Adipose tissue (tissue), 3 donors: ENCODE data around the gene GGT7. TPM values are rescaled to one million over a fixed set of nuclear protein-coding genes. Genes with fewer than 3 reads are reported as not detected.
"Not testable (repeated sequence)": the region's sequence is repeated elsewhere in the genome, so short reads cannot be mapped to it uniquely, and the experiment has no call there.

Source experiments
- H3K27ac ChIP-seq: one replicate; pipeline ENCODE4 v1.5.1; 2013; ENCODE audit warnings: low read depth, low read length
- WGBS, 3 donors: extraction: QIAGEN DNeasy Blood & Tissue Kit; methylation state at CpG; one replicate each; pipeline ENCODE4 v1.1.7; 2013; 5-methylcytosine and 5-hydroxymethylcytosine counted together
- polyA plus RNA-seq, 3 donors: library from polyadenylated mRNA; stranded (reverse); fragments of 200-250 nt; gene quantifications; one replicate each; pipeline ENCODE4 v1.2.3, GENCODE V29; 2013
- donor health status: healthy with polysubstance abuse.
- donor health status: Bipolar disorder and iron deficiency.
- donor health status: healthy.

Gene GGT7, protein sequence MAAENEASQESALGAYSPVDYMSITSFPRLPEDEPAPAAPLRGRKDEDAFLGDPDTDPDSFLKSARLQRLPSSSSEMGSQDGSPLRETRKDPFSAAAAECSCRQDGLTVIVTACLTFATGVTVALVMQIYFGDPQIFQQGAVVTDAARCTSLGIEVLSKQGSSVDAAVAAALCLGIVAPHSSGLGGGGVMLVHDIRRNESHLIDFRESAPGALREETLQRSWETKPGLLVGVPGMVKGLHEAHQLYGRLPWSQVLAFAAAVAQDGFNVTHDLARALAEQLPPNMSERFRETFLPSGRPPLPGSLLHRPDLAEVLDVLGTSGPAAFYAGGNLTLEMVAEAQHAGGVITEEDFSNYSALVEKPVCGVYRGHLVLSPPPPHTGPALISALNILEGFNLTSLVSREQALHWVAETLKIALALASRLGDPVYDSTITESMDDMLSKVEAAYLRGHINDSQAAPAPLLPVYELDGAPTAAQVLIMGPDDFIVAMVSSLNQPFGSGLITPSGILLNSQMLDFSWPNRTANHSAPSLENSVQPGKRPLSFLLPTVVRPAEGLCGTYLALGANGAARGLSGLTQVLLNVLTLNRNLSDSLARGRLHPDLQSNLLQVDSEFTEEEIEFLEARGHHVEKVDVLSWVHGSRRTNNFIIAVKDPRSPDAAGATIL
- 10 to 100 TPM in 2 of 3 donors, 1 to 10 TPM in 1; 8.1 to 12.8 (median 11.7) TPM for polyA plus RNA-seq

DNA sequence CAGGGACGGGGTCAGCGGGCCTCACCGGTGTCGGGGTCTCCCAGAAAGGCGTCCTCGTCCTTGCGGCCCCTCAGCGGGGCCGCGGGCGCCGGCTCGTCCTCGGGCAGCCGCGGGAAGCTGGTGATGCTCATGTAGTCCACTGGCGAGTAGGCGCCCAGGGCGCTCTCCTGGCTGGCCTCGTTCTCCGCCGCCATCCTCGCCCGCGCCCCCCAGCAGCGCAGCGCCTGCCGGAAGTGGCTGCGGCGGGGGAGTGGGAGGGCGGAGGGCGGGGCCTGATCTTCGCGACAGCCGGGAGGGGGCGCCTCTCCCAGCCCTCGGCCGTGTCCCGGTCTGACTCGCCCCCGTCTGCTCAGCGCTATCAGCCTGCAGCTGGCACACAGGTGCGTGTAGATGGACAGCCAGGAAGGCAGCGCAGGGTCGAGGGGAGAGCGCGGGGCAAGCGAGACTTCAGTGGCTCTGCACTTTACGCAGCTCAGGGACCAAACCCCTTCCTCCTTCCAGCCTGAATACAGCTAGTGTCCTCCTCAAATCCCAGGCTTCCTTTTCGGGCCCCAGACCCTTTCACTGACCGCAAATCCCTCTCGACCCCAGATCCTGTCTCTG is at the start of gene GGT7:
GGT7 (minus strand) TSS at position 235 of the 603 bp plus-strand sequence; CDS start at position 194, 41 bp downstream.
- H3K27ac ChIP-seq = no peak within 1 kb of the TSS
- 1% methylated on average over 33 to 52 of the region's 52 CpGs for WGBS, 3 donors

DNA sequence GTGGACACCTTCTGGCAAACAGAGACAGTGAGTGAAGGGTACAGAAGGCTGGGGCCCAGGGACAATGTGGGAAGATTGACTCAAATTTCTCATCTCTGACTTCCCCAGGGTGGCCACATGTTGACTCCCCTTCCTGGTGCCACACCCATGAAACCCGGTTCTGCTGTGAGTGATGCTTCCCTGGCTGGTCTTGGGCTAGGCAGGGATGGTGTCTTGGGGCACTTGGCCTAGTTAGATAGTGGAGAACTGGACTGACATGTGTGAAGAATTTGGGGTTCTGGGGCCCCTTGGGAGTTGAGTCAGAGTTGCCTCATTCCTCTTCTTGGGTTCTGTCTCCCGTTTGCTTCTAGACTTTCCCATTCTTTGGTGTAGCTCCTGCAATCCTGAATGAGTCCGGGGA is 48.8 kb upstream of the GGT7 start:
- WGBS, 3 donors = 65 to 84% (median 71%) methylated on average over 3 of the region's 3 CpGs
- no peak overlapping the region for H3K27ac ChIP-seq

DNA sequence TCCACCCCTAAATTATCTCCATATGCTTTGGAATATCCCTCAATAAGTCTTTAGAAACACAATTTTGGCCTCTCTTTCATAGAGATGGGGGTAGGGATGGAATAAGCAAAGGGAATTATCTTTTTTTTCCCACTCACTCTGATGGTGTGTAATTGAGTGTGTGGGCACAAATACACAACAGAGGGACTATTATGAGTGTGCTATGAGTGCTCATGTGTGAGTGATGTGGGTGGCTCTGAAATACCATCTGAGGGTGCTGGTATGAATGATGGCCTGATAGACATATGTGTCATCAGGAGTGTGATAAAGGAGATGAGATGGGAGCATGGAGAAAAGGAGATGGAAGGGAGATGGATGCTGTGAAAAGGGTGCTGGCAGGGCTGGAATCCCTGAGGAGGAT is 47.4 kb upstream of the GGT7 start:
- H3K27ac ChIP-seq = no peak overlapping the region

DNA sequence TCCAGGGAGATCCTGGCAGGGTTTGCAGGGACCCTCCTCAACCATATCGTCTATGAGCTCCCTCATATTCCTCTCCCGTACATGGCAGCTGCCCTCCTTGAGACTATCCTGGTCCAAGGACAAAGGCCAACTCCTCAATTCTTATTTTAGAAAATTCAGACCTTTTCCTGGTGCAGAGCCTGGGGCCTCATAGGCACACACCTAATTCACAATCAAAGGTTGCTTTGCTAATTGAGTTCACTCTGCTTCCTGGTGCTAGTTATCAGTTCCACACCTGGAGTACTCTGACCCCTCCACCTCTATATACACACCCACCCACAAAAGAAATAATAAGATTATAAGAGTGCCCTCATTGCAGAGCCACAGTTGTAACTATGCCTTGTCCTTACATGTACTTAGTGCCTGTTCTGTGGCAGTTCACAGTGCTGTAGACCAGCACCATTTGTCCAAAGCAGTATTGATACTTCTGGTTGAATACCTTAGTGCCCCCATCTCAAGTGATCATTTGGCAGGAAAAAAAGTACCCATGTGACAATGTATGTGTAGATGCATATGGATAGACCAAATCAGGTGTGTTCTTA is 44.2 kb upstream of the GGT7 start:
- 50 to 84% (median 71%) methylated on average over 2 of the region's 2 CpGs for WGBS, 3 donors
- no peak overlapping the region for H3K27ac ChIP-seq

DNA sequence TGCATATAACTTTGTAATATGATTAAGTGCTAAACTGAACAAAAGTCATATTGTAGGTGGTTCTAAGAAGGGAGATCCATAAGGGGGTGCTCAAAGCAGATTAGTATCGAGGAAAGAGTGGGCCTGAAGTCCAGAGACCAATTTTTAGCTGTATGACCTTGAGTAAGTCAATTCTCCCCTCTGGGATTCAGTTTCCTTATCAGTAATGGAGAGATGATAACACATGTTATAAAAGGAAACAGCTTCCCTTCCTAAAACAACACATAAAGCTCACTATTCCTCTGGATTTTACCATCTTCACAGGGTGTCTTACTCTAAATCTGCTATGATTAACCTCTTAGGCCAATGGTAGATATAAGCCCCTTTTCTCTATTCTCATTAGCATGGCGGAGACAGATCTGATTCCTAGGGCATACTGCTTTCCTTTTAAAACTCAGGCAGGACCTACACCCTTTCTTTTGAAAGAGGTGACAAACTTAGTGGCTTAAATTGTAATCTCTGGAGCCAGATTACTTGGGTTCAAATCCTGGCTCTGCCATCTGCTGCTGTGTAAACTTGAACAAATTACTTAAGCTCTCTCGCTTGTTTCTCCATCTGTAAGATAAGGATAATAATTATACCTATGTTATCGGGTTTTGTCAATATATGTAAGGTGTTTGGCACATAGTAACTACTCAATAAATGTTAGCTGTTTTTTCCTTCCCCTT is 43.2 kb upstream of the GGT7 start:
- no peak overlapping the region for H3K27ac ChIP-seq
- WGBS, 3 donors = 56 to 90% (median 88%) methylated on average over 4 of the region's 4 CpGs

DNA sequence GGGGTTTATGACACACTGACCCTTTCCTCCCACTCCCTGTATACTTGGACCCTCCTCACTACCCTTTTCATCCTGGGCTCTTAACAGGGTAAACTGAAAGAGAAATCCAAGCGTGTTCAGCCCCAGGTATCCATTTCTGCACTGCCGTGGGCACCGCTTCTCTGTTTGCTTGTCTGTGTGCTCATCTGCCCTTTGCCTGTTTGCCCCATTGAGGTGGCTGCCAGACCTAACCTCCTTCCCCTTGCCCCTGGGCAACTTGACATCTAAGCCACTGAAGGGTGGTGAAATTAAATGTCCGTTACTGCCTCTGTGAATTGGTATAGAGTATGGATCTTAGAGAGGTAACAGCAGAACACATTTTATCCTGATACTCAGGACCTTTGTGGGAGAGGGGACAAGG is 42.5 kb upstream of the GGT7 start:
- H3K27ac ChIP-seq = no peak overlapping the region
- 86 to 95% (median 89%) methylated on average over 4 of the region's 4 CpGs for WGBS, 3 donors

DNA sequence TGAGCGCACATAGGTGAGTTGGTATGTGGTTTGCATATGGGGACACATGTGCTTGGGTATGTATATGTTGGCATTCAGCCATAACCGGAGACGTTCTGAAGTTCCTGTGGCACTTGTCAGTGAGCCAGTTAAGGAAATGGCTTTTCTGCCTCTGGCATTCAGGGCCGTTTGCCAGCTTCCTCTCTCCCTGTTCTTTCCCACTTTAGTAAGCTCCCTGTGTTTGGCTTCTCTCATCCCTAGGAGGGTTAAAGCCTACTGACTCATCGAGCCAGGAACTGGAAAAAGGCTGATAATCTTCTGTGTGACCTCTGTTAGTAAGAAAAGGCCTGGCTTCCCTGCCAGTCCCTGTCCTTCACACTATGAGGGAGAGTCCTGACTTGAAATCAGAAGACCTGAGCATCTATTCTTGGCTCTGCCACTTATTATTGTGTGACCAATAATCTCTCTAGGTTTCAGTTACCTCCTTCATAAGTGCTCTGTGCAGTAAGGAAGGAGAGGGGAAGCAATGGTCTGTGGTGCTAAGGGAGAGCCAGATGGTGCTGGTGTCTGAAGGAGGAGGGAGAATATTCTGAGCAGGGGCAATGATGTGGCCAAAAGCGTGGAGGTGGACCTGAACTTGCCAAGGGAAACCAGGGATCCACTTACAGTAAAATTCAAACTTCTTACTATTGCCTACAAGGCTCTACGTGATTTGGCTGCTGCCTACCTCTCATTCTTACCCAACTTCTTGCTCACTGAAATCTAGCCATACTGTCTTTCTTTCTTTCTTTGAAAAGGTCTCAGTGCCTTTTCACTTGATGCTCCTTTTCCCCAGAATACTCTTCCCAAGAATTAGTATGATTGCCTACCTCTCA is 35.2 kb upstream of the GGT7 start:
- WGBS, 3 donors = 25 to 42% (median 27%) methylated on average over 7 of the region's 7 CpGs
- no peak overlapping the region for H3K27ac ChIP-seq

DNA sequence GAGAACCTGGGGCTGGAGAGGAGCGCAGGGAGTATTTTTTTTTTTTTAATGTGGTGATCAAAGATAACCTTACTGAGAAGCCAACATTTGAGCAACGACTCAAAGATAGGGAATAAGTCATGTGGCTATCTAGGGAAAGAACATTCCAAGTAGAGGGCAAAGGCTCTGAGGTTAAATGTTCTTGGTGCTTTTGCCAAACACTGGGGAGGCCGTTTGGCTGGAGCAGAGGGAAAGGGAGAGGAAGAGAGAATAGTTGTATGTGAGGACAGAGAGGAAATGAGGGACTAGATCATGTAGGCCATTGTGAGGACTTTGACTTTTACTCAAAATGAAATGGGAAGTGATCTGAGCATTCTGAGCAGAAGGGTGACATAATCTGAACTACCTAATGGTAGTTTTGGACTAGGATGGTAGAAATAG is 31.6 kb upstream of the GGT7 start:
- 36 to 48% (median 38%) methylated on average over 3 of the region's 3 CpGs for WGBS, 3 donors

DNA sequence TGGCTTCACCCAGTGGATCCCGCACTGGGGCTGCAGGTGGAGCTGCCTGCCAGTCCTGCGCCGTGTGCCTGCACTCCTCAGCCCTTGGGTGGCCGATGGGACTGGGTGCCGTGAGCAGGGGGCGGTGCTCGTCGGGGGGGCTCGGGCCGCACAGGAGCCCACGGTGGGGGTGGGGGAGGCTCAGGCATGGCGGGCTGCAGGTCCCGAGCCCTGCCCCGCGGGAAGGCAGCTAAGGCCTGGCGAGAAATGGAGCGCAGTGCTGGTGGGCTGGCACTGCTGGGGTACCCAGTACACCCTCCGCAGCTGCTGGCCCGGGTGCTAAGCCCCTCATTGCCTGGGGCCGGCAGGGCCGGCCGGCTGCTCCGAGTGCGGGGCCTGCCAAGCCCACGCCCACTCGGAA is 26.1 kb upstream of the GGT7 start:
- whole genome bisulfite sequencing, 3 donors = 91 to 96% (median 94%) methylated on average over 19 to 26 of the region's 26 CpGs
- not testable (repeated sequence) for H3K27ac ChIP-seq

More for the DNA sequence above, 31.6 kb upstream of the GGT7 start:
- H3K27ac ChIP-seq = no peak overlapping the region

DNA sequence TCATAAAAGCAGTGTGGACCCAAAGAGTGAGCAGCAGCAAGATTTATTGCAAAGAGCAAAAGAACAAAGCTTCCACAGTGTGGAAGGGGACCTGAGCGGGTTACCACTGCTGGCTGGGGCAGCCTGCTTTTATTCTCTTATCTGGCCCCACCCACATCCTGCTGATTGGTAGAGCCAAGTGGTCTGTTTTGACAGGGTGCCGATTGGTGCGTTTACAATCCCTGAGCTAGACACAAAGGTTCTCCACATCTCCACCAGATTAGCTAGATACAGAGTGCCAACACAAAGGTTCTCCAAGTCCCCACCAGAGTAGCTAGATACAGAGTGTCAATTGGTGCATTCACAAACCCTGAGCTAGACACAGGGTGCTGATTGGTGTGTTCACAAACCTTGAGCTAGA is 25.5 kb upstream of the GGT7 start:
- not testable (repeated sequence) for H3K27ac ChIP-seq
- WGBS, 3 donors = 83 to 100% (median 98%) methylated on average over 1 to 3 of the region's 3 CpGs

DNA sequence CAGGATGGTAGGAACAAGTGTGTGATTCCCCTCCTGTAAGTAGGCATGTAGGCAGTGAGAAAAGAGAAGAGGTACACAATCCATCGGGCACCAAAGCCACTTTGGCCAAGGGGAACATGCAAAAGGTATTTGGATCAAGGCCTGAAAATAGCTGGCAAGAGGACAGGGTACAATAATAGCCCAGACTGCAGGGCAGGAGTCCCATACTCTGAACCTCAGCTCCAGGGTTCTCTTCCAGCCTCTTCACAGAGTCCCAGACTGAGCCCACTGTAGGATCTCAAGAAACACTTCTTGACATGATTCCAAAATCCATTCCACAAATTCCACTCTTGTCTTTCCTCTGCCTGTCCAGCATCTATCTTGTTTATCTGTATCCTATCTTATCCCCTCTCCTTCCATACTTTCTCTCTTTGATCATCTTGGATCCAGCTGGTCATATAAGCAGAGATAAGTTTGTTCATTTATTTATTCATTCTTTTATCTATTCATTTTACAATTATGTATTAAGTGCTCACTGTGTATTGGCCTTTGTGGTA is 23.5 kb upstream of the GGT7 start:
- H3K27ac ChIP-seq = no peak overlapping the region
- 28 to 60% (median 60%) methylated on average over 1 of the region's 1 CpG for WGBS, 3 donors

DNA sequence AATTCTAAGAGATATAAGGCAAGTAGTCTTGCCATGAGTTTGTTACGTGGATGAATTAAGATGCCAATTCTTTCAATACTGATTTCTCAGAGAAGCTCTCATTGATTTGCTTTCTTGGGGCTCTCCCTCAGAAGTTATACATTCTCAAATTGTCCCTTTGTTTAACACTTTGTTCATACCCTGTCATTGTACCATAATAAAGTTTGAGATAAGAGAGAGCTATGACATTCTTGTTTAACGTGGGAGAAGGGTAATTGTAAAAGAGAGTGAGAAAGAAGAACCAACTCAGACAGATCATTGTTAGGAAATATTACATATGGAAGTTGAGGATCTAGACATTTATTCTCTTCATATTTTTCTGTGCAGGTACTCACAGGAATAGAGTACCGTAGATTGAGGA is 22.8 kb upstream of the GGT7 start:
- H3K27ac ChIP-seq = no peak overlapping the region
- WGBS, 3 donors = 69 to 82% (median 80%) methylated on average over 3 of the region's 3 CpGs

DNA sequence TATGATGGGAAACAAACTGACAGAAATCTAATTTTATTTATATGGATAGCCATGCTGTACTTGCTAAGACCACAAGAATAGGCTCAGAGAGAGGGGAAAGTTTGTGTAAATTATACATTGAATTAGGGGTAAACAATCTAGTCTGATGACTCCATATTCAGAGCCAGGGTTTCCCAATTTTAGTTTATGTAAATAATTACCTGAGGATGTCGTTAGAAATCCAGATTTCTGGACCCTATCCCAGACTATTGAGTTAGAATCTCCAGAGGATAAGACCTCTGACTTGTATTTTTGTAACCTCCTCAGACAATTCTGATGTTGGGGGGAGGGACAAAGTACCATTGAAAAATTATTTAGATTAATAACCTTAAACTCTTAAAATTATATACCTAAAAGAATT is 22.1 kb upstream of the GGT7 start:
- H3K27ac ChIP-seq = no peak overlapping the region
- WGBS, 3 donors = 11 to 50% (median 32%) methylated on average over 1 of the region's 1 CpG

DNA sequence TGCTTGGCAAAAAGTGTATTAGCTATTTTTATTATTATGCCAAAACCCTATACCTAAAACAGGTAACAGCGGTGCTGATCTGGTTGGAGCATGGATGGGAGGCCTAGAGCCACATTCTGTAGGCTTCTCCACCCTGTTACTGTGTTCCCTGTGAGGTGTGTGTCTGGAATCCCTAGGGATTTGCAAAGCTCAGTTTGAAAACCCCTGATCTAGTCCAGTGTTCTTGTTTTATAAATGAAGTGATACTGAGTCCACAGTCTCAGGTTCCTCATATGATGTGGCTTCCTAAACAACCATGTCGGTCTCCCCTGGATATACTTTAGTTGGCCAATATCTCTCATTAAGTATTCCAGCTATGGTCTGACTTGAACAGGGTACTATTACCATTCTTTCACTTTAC is 20.0 kb upstream of the GGT7 start:
- no peak overlapping the region for H3K27ac ChIP-seq
- WGBS, 3 donors = 91 to 92% (median 91%) methylated on average over 2 of the region's 2 CpGs

DNA sequence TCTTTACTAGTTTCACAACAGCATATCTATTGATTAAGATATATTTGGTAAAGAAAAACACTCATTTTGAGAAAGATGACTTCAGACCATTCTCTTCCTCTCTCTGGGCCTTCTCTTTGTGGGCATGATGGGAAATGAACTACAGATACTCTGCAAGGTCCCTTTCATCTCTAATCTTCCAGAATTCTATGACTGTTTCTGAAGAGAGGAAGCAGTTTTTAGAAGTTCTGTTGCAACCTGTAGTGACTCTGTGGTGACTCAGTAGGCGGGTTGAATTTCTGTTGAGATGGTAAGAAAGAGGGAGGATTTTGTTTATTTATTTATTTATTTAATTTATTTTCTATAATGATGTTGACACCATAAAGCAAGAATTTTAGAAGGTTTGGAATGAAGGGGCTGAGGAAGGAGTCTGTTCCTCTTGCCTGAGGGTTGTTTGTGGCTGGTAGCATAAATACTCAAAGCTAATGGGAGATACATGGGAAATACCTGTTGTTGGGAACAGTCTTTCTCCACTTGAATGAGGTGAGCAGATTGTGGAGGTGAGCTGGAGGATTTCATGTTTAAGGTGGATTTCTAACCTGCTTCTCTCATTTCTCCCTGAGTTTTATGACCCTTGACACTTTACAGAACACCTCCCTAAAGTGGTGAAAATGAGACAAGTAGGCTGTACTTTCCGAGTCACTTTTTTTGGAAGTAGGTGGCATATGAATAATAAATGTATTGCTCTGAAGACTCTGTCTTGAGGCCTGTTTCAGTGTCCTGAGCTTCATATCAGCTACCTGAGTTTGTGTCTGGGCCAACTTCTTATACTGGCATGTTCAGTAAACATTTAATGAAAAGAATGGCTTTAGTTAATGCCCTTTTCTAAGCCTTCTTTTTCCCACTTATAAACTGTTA is 18.8 kb upstream of the GGT7 start:
- H3K27ac ChIP-seq = no peak overlapping the region
- WGBS, 3 donors = 58 to 72% (median 64%) methylated on average over 2 of the region's 2 CpGs

DNA sequence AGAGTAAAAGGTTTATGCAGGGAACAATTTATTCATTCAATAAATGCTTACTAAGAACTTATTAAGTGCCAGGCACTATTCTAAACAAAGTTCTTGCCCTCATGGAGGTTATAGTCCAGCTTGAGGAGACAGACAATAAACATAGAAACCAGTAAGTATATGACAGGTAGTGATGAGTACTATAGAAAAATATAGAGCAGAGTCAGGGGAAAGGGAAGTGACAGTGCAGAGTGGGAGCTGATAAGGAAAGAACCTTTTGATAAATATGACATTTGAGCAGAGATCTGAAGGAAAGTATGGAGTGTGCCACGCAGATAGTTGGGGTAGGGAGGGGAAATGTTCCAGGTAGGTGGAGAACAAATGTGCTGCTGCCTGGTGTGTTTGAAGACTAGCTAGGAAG is 15.8 kb upstream of the GGT7 start:
- H3K27ac ChIP-seq = no peak overlapping the region
- 60 to 69% (median 66%) methylated on average over 1 of the region's 1 CpG for WGBS, 3 donors

DNA sequence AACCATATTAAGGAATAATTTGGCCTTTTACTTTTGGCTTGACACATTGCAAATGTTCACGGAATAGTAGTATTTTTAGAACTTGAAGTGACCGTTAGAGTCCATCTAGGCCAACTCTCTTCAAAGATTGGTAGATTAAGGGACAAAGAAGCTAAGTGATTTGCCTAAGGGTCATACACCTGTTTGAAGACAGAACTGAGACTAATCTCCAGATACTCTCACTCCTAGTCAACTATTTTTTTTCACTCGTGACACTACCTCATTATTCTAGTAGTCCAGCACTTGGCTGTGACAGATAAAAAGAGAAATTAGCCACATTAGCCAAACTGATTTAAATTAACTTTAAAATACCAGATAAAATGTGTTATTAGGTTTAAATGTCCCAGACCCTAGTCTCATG is 14.4 kb upstream of the GGT7 start:
- WGBS, 3 donors = 41 to 63% (median 46%) methylated on average over 3 of the region's 3 CpGs
- no peak overlapping the region for H3K27ac ChIP-seq
